Mucosa of rectum (tissue), 2 donors: ENCODE data around the gene IL22RA1.

Source experiments
- H3K27ac ChIP-seq, 2 donors: one replicate each; pipeline ENCODE4 v1.7.0; 2013; ENCODE audit warnings: inconsistent platforms in 2 of 2, low read depth in 2 of 2, low read length in 2 of 2
- H3K27me3 ChIP-seq, 2 donors: one replicate each; pipeline ENCODE4 v1.7.0; 2013; ENCODE audit warnings: low read length in 2 of 2; ENCODE audit not compliant: control insufficient read depth in 2 of 2, insufficient read depth in 2 of 2
- H3K36me3 ChIP-seq, 2 donors: one replicate each; pipeline ENCODE4 v1.7.0; 2013; ENCODE audit warnings: low read length in 2 of 2; ENCODE audit not compliant: control insufficient read depth in 2 of 2, insufficient read depth in 2 of 2
- H3K4me1 ChIP-seq, 2 donors: one replicate each; pipeline ENCODE4 v1.7.0; 2013; ENCODE audit warnings: low read length in 2 of 2, mild to moderate bottlenecking in 1 of 2; ENCODE audit not compliant: control insufficient read depth in 2 of 2, insufficient read depth in 2 of 2
- H3K4me3 ChIP-seq, 2 donors: one replicate each; pipeline ENCODE4 v1.7.0; 2013; ENCODE audit warnings: low read length in 2 of 2
- H3K9ac ChIP-seq, 2 donors: one replicate each; pipeline ENCODE4 v1.7.0; 2013; ENCODE audit warnings: low read length in 2 of 2, low read depth in 1 of 2, mild to moderate bottlenecking in 1 of 2
- H3K9me3 ChIP-seq, 2 donors: one replicate each; pipeline ENCODE4 v1.7.0; 2013; ENCODE audit warnings: low read length in 2 of 2; ENCODE audit not compliant: control insufficient read depth in 2 of 2
- donor health status: healthy.
- donor health status: Normal muscosa, but diverticular disease.

IL22RA1 gene

DNA sequence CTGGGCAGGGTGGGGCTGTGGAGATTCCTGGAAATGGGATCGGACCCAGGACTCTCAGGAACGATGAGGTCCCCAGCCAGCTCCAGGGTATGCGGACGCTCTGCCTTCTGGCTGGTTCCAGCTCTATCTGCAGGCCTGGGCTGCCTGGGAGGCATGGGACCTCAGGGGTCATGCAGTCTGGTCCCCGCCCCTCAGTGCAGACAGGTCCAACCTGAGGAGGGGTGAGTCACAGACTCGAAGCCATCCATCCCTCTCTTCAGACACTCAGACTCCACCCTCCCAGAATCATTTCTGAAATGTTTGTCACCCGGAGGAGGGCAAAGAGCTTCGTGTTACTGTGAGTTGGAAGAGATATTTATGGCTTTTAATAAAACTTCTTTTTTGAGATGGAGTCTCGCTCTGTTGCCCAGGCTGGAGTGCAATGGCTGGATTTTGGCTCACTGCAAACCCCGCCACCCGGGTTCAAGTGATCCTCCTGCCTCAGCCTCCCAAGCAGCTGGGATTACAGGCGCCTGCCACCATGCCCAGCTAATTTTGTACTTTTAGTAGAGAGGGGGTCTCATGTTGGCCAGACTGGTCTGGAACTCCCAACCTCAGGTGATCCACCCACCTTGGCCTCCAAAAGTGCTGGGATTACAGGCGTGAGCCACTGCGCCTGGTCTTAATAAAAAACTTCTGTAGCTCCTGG lies 25.1 kb downstream of the IL22RA1 start:
- Histone ChIP-seq H3K27me3 (no peaks in the 10 kb centered on the region), H3K9ac (peak overlapping the region in 1 of 2 donors; percentile 38), H3K27ac (peak overlapping the region; percentile 87 to 90), H3K9me3 (no peaks in the 10 kb centered on the region), H3K36me3 (no peaks in the 10 kb centered on the region), H3K4me3 (no peak overlapping the region), H3K4me1 (peaks cover 23 to 51% of the 10 kb centered on the region in 2 donors)

- Histone ChIP-seq H3K4me1 (peaks cover 30 to 58% of the 10 kb centered on the region in 2 donors), H3K9me3 (no peaks in the 10 kb centered on the region), H3K27me3 (peaks cover 0 to 2% of the 10 kb centered on the region in 2 donors), H3K4me3 (no peak overlapping the region), H3K27ac (peak overlapping the region; percentile 87 to 90), H3K9ac (no peak overlapping the region), H3K36me3 (no peaks in the 10 kb centered on the region)
These were observed 25.8 kb downstream of the IL22RA1 start for GRCh38 chr1:24117132-24117531.

DNA sequence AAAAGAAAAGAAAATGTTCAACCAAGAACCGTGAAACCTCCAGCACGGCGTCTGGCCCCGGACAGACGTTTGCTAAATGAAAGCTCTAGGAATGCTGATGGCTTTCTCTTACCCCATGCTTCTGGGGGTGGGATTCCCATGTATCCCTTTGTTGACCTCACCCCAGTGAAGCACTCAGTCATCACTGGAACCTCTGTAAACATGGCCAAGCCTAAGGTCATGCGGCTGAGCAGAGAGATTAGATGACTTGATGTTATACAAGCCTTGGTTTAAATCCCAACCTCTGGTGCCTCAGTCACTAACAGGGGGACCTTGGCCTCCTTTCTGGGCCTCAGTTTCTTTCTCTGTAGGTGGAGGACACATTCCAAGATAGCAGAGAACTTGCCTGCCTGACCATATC lies 28.2 kb downstream of the IL22RA1 start:
- Histone ChIP-seq H3K27me3 (peaks cover 0 to 2% of the 10 kb centered on the region in 2 donors), H3K9ac (no peak overlapping the region), H3K27ac (no peak overlapping the region), H3K4me1 (peaks cover 22 to 43% of the 10 kb centered on the region in 2 donors), H3K9me3 (no peaks in the 10 kb centered on the region), H3K36me3 (no peaks in the 10 kb centered on the region), H3K4me3 (no peak overlapping the region)

DNA sequence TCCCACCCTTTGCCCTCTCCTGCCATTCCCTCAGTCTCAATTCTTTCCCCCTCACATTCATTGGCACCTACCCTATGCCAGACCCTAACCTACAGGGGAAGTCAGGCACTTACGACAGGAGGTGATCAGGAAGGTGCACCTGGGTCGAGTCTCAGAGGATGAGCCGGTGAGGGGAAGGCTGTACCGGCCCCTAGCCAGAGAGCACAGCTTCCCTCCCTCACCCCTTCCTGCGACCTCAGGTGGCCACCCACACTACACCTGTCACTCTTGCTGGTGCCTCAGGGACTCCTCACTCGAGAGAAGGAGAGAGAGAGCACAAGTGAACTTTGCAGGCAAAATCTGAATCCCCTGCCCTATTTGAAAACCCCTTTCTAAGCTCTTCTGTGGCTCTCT lies 29.3 kb downstream of the IL22RA1 start:
- no peak overlapping the region for H3K4me3 ChIP-seq
- no peak overlapping the region for H3K9ac ChIP-seq
- peaks cover 0 to 2% of the 10 kb centered on the region in 2 donors for H3K27me3 ChIP-seq
- H3K27ac ChIP-seq, result no peak overlapping the region
- no peaks in the 10 kb centered on the region for H3K9me3 ChIP-seq
- H3K36me3 ChIP-seq, result no peaks in the 10 kb centered on the region
- H3K4me1 ChIP-seq, result peaks cover 13 to 36% of the 10 kb centered on the region in 2 donors

- peaks cover 19 to 35% of the 10 kb centered on the region in 2 donors for H3K4me1 ChIP-seq
- H3K9ac ChIP-seq, result peak within 1 kb of the TSS in 1 of 2 donors; percentile 45
- peak within 1 kb of the TSS; percentile 59 to 62 for H3K4me3 ChIP-seq
These were observed 30.8 kb downstream of the IL22RA1 start, which contains the start of gene MYOM3 for GRCh38 chr1:24111996-24112779. TSS of gene MYOM3 (minus strand) at chr1:24112135. CDS start at chr1:24108636, 3,499 bp downstream.

GRCh38 chr1:24111262-24111995 lies 31.5 kb downstream of the IL22RA1 start:
- H3K9ac ChIP-seq, result no peak overlapping the region
- H3K27me3 ChIP-seq, result peaks cover 0 to 2% of the 10 kb centered on the region in 2 donors
- no peak overlapping the region for H3K27ac ChIP-seq
- no peaks in the 10 kb centered on the region for H3K9me3 ChIP-seq
- H3K4me3 ChIP-seq, result no peak overlapping the region
- H3K36me3 ChIP-seq, result no peaks in the 10 kb centered on the region
- peaks cover 19 to 30% of the 10 kb centered on the region in 2 donors for H3K4me1 ChIP-seq

More at GRCh38 chr1:24111996-24112779, 30.8 kb downstream of the IL22RA1 start, which contains the start of gene MYOM3:
- Histone ChIP-seq H3K36me3 (no peaks in the 10 kb centered on the region), H3K27ac (no peak within 1 kb of the TSS), H3K27me3 (peaks cover 0 to 2% of the 10 kb centered on the region in 2 donors), H3K9me3 (no peaks in the 10 kb centered on the region)

- Histone ChIP-seq H3K4me1 (peaks cover 19 to 34% of the 10 kb centered on the region in 2 donors), H3K4me3 (no peak overlapping the region), H3K36me3 (no peaks in the 10 kb centered on the region), H3K9ac (no peak overlapping the region), H3K27ac (no peak overlapping the region), H3K9me3 (no peaks in the 10 kb centered on the region), H3K27me3 (peaks cover 0 to 2% of the 10 kb centered on the region in 2 donors)
These were observed 32.2 kb downstream of the IL22RA1 start for GRCh38 chr1:24110642-24111261.

DNA sequence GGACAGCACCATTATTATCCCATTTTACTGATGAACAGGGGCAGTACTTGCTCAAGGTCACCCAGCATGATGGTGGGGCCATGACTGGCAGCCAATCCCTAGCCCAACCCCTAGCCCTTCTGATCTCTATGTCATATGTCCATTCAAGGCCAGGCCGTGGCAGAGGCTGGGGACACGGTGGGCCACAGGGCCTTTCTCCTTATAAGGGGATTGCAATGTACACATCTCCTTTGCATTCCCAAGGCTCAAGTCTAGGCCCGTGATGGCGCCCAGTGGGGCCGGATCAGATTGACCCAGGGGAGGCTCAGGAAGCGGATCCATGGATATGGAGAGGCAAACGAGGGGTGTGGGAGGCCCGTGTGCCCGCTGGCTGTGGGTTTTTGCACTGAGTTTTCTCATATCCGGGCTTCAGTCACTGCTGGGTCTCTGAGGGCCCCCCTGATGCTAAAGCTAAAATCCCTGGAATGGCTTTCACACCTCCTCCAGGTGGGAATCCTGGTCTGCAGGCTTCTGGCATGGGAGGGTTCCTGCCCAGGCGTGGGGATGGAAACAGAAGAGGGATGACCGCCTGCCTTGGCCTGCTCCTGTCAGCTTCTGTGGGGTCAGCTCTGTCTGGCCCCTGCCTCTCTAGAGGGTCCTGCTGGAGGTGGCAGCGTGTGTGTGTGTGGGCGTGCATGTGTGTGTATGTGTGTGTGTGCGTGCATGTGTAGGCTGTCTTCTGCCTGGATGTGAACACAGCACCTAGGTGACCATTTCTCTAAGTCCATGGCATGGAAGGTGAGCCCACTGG lies 33.1 kb downstream of the IL22RA1 start:
- H3K9ac ChIP-seq, result no peak overlapping the region
- peaks cover 0 to 2% of the 10 kb centered on the region in 2 donors for H3K27me3 ChIP-seq
- peaks cover 19 to 34% of the 10 kb centered on the region in 2 donors for H3K4me1 ChIP-seq
- H3K4me3 ChIP-seq, result no peak overlapping the region
- no peaks in the 10 kb centered on the region for H3K9me3 ChIP-seq
- no peak overlapping the region for H3K27ac ChIP-seq
- no peaks in the 10 kb centered on the region for H3K36me3 ChIP-seq

- Histone ChIP-seq H3K4me3 (no peak overlapping the region), H3K4me1 (peaks cover 19 to 34% of the 10 kb centered on the region in 2 donors), H3K27ac (peak overlapping the region; percentile 71 to 78)
These were observed 33.8 kb downstream of the IL22RA1 start for GRCh38 chr1:24109166-24109483.

More at GRCh38 chr1:24109166-24109483, 33.8 kb downstream of the IL22RA1 start:
- no peaks in the 10 kb centered on the region for H3K36me3 ChIP-seq
- no peak overlapping the region for H3K9ac ChIP-seq
- H3K27me3 ChIP-seq, result peaks cover 0 to 2% of the 10 kb centered on the region in 2 donors
- H3K9me3 ChIP-seq, result no peaks in the 10 kb centered on the region
